CD14-positive monocyte (primary cell): ENCODE measurements around the gene TSPAN5. TPM values are rescaled to one million over a fixed set of nuclear protein-coding genes. Genes with fewer than 3 reads are reported as not detected.

Experiments
- DNase-seq, 3 donors: peaks; one replicate each; pipeline ENCODE4 v3.0.0-alpha.2; 2011 to 2022
- H2AFZ ChIP-seq: 2 replicates; pipeline ENCODE4 v1.6.0; 2012; ENCODE audit warnings: mild to moderate bottlenecking, low read depth, low read length, inconsistent platforms; ENCODE audit not compliant: insufficient read depth, poor library complexity, severe bottlenecking
- H3K27ac ChIP-seq, 2 donors: 1 replicate in 1 of 2; 2 replicates in 1 of 2; pipeline ENCODE4 v1.5.1; 2012 to 2013; ENCODE audit warnings: low read length in 2 of 2, control low read depth in 1 of 2, inconsistent platforms in 1 of 2, low read depth in 1 of 2, mild to moderate bottlenecking in 1 of 2
- H3K27me3 ChIP-seq, 2 donors: one replicate each; pipeline versions ENCODE4 v1.6.0 to v1.6.1; 2011 to 2013; ENCODE audit warnings: low read length in 2 of 2; ENCODE audit not compliant: control insufficient read depth in 2 of 2, insufficient read depth in 2 of 2
- H3K36me3 ChIP-seq, 2 donors: replicated peaks in 1 of 2; 1 replicate in 1 of 2; 2 replicates in 1 of 2; pipeline versions ENCODE4 v1.5.1 to v1.6.1; 2012 to 2013; ENCODE audit warnings: low read length in 2 of 2, control low read depth in 1 of 2, inconsistent platforms in 1 of 2, mild to moderate bottlenecking in 1 of 2; ENCODE audit not compliant: insufficient read depth in 2 of 2, control insufficient read depth in 1 of 2
- H3K4me1 ChIP-seq, 2 donors: 1 replicate in 1 of 2; 2 replicates in 1 of 2; pipeline versions ENCODE4 v1.5.1 to v1.6.1; 2012 to 2013; ENCODE audit warnings: low read length in 2 of 2, control low read depth in 1 of 2, inconsistent platforms in 1 of 2, mild to moderate bottlenecking in 1 of 2, moderate library complexity in 1 of 2; ENCODE audit not compliant: insufficient read depth in 2 of 2, control insufficient read depth in 1 of 2
- H3K4me2 ChIP-seq: replicated peaks from 2 replicates; pipeline ENCODE3; 2012; ENCODE audit warnings: low read length, moderate library complexity, mild to moderate bottlenecking; ENCODE audit not compliant: poor library complexity, severe bottlenecking; ENCODE audit errors: extremely low read depth
- H3K4me3 ChIP-seq, 3 experiments: fragments of 200-600 bp in 1 of 3; sonication (generic) in 1 of 3; replicated peaks in 1 of 3; 1 replicate in 2 of 3; 2 replicates in 1 of 3; pipeline ENCODE4 v1.5.1; 2011 to 2013; ENCODE audit warnings: low read length in 3 of 3, mild to moderate bottlenecking in 3 of 3, control low read depth in 2 of 3, low read depth in 2 of 3, inconsistent platforms in 1 of 3, moderate library complexity in 1 of 3
- H3K79me2 ChIP-seq: 2 replicates; pipeline ENCODE4 v1.6.0; 2012; ENCODE audit warnings: mild to moderate bottlenecking, control low read depth, inconsistent platforms, low read length, moderate library complexity; ENCODE audit not compliant: insufficient read depth
- H3K9ac ChIP-seq: 2 replicates; pipeline ENCODE4 v1.6.0; 2017; ENCODE audit warnings: low read length, mild to moderate bottlenecking; ENCODE audit not compliant: insufficient read depth, poor library complexity, severe bottlenecking
- H3K9me3 ChIP-seq, 2 donors: replicated peaks in 1 of 2; 1 replicate in 1 of 2; 2 replicates in 1 of 2; pipeline versions ENCODE4 v1.5.1 to v1.6.1; 2012 to 2013; ENCODE audit warnings: low read length in 2 of 2, control low read depth in 1 of 2; ENCODE audit not compliant: control insufficient read depth in 1 of 2, insufficient read depth in 1 of 2
- H4K20me1 ChIP-seq: 2 replicates; pipeline ENCODE4 v1.6.0; 2012; ENCODE audit warnings: mild to moderate bottlenecking, low read length, control low read depth, moderate library complexity; ENCODE audit not compliant: insufficient read depth
- H3K27ac Mint-ChIP-seq, 7 donors: one replicate each; pipeline ENCODE4 v1.8.0; 2020; ENCODE audit warnings: mild to moderate bottlenecking in 7 of 7, mixed read lengths in 7 of 7, moderate library complexity in 6 of 7, inconsistent platforms in 2 of 7
- H3K27me3 Mint-ChIP-seq, 3 donors: one replicate each; pipeline ENCODE4 v1.8.0; 2021 to 2022; ENCODE audit warnings: low read depth in 3 of 3, mild to moderate bottlenecking in 3 of 3, mixed read lengths in 3 of 3, moderate library complexity in 3 of 3, inconsistent platforms in 1 of 3
- H3K36me3 Mint-ChIP-seq, 2 donors: one replicate each; pipeline ENCODE4 v1.8.0; 2020; ENCODE audit warnings: mixed read lengths in 2 of 2, inconsistent platforms in 1 of 2, mild to moderate bottlenecking in 1 of 2
- H3K4me1 Mint-ChIP-seq: one replicate; pipeline ENCODE4 v1.8.0; 2020; ENCODE audit warnings: mild to moderate bottlenecking, mixed read lengths
- H3K4me3 Mint-ChIP-seq, 2 donors: one replicate each; pipeline ENCODE4 v1.8.0; 2020; ENCODE audit warnings: mild to moderate bottlenecking in 2 of 2, mixed read lengths in 2 of 2, moderate library complexity in 1 of 2
- H3K9me3 Mint-ChIP-seq, 7 donors: one replicate each; pipeline ENCODE4 v1.8.0; 2020 to 2022; ENCODE audit warnings: mixed read lengths in 7 of 7, mild to moderate bottlenecking in 6 of 7, moderate library complexity in 6 of 7, inconsistent platforms in 2 of 7
- CTCF ChIP-seq: fragments of 200-600 bp; IDR thresholded peaks from one replicate; pipeline ENCODE4 v1.8.0; 2022; ENCODE audit warnings: antibody characterized with exemption, mild to moderate bottlenecking
- WGBS: methylation state at CpG from one replicate; pipeline ENCODE4 v1.1.5; 2013; ENCODE audit warnings: missing lambda C conversion rate; ENCODE audit not compliant: insufficient coverage; 5-methylcytosine and 5-hydroxymethylcytosine counted together
- intact Hi-C, 2 donors: fragments of 100-400 bp; cut with micrococcal nuclease; formaldehyde crosslinking; loops; one replicate each; pipeline versions ENCODE4 v1.15.0 to v1.15.1; 2023
- polyA plus RNA-seq, 3 donors: library from polyadenylated mRNA; depleted of rRNA in 1 of 3; unstranded in 2 of 3; stranded (reverse) in 1 of 3; fragments of 300-500 nt in 2 of 3; fragments of >200 nt in 1 of 3; fragmentation: Illumina TruSeq in 2 of 3; gene quantifications; 1 replicate in 2 of 3; 2 replicates in 1 of 3; pipeline ENCODE4 v1.2.3, GENCODE V29; 2012 to 2021

The TSPAN5 gene
- polyA plus RNA-seq, 3 donors: 0.09 to 1.1 (median 0.13) TPM

- WGBS: 88% methylated on average over 6 of the region's 10 CpGs
- H3K27me3 Mint-ChIP-seq: peaks cover 0 to 3% (median 0%) of the 10 kb centered on the region in 3 donors
- Histone ChIP-seq H4K20me1 (no peaks in the 10 kb centered on the region), H3K4me1 (no peaks in the 10 kb centered on the region), H3K79me2 (no peaks in the 10 kb centered on the region), H2AFZ (no peak overlapping the region), H3K4me3 (no peak overlapping the region), H3K9me3 (no peaks in the 10 kb centered on the region), H3K36me3 (no peaks in the 10 kb centered on the region), H3K4me2 (no peak overlapping the region), H3K27me3 (no peaks in the 10 kb centered on the region), H3K9ac (no peak overlapping the region), H3K27ac (no peak overlapping the region)
- no peak for TF ChIP-seq CTCF
- peaks cover 0 to 6% (median 0%) of the 10 kb centered on the region in 7 donors for H3K9me3 Mint-ChIP-seq
- no peaks in the 10 kb centered on the region for H3K36me3 Mint-ChIP-seq
- H3K27ac Mint-ChIP-seq: no peak overlapping the region
- H3K4me3 Mint-ChIP-seq: no peak overlapping the region
- H3K4me1 Mint-ChIP-seq: no peaks in the 10 kb centered on the region
- DNase-seq: no peak
- intact Hi-C loops: no loop called here
Measured at GRCh38 chr4:98482847-98483806, 175.3 kb downstream of the TSPAN5 start.

GRCh38 chr4:98482503-98482846, 175.9 kb downstream of the TSPAN5 start:
- Histone ChIP-seq H4K20me1 (no peaks in the 10 kb centered on the region), H2AFZ (no peak overlapping the region), H3K4me3 (no peak overlapping the region), H3K27ac (no peak overlapping the region), H3K36me3 (no peaks in the 10 kb centered on the region), H3K27me3 (no peaks in the 10 kb centered on the region), H3K9ac (no peak overlapping the region), H3K79me2 (no peaks in the 10 kb centered on the region), H3K9me3 (no peaks in the 10 kb centered on the region), H3K4me1 (no peaks in the 10 kb centered on the region), H3K4me2 (no peak overlapping the region)
- H3K4me3 Mint-ChIP-seq: no peak overlapping the region
- no peak for DNase-seq
- H3K4me1 Mint-ChIP-seq: no peaks in the 10 kb centered on the region
- no CpG with 5 or more reads among the region's 3 CpGs for WGBS
- TF ChIP-seq CTCF: no peak
- H3K9me3 Mint-ChIP-seq: peaks cover 0 to 6% (median 0%) of the 10 kb centered on the region in 7 donors
- H3K27me3 Mint-ChIP-seq: peaks cover 0 to 3% (median 0%) of the 10 kb centered on the region in 3 donors
- no peak overlapping the region for H3K27ac Mint-ChIP-seq
- intact Hi-C loops: no loop called here
- no peaks in the 10 kb centered on the region for H3K36me3 Mint-ChIP-seq
